SK-N-SH treated with all-trans-retinoic acid at 6 μM for 48 hours (cell line): ENCODE results near the gene ERVH48-1.

Experiments used
- ATAC-seq: fragments of 200-7000 bp; cut with Tn5 transposase; 3 replicates; pipeline ENCODE4 v1.9.1; 2020; ENCODE audit warnings: mild to moderate bottlenecking, moderate library complexity
- BACH2 ChIP-seq: fragments of 250-450 bp; sonication (Bioruptor Pico); IDR thresholded peaks from 2 replicates; pipeline ENCODE4 v1.9.0; 2021; ENCODE audit warnings: mild to moderate bottlenecking, borderline replicate concordance
- CREB5 ChIP-seq: fragments of 250-450 bp; sonication (Bioruptor Pico); IDR thresholded peaks from 2 replicates; pipeline ENCODE4 v1.5.1; 2020; ENCODE audit warnings: low read depth, mild to moderate bottlenecking, moderate library complexity
- CSDC2 ChIP-seq: fragments of 250-450 bp; sonication (Bioruptor Pico); IDR thresholded peaks from 2 replicates; pipeline ENCODE4 v1.5.0; 2020; ENCODE audit warnings: mild to moderate bottlenecking, moderate library complexity
- CSRNP3 ChIP-seq: fragments of 250-450 bp; sonication (Bioruptor Pico); IDR thresholded peaks from 2 replicates; pipeline ENCODE4 v1.5.1; 2021; ENCODE audit warnings: mild to moderate bottlenecking, moderate library complexity
- ESRRG ChIP-seq: fragments of 250-450 bp; sonication (Bioruptor Pico); IDR thresholded peaks from 2 replicates; pipeline ENCODE4 v1.6.1; 2021; ENCODE audit warnings: mild to moderate bottlenecking
- GLIS3 ChIP-seq: fragments of 250-450 bp; sonication (Bioruptor Pico); IDR thresholded peaks from 2 replicates; pipeline ENCODE4 v1.5.0; 2020; ENCODE audit warnings: mild to moderate bottlenecking, moderate library complexity
- ISL1 ChIP-seq: fragments of 250-450 bp; sonication (Bioruptor Pico); IDR thresholded peaks from 2 replicates; pipeline ENCODE4 v2.1.2; 2022; ENCODE audit warnings: mild to moderate bottlenecking, moderate library complexity
- PATZ1 ChIP-seq: fragments of 250-450 bp; sonication (Bioruptor Pico); IDR thresholded peaks from 2 replicates; pipeline ENCODE4 v1.8.0; 2020; ENCODE audit warnings: mild to moderate bottlenecking, moderate library complexity, borderline replicate concordance
- PPARA ChIP-seq: fragments of 250-450 bp; sonication (Bioruptor Pico); IDR thresholded peaks from 2 replicates; pipeline ENCODE4 v1.5.0; 2020; ENCODE audit warnings: mild to moderate bottlenecking, borderline replicate concordance
- SNAI2 ChIP-seq: fragments of 250-450 bp; sonication (Bioruptor Pico); IDR thresholded peaks from 2 replicates; pipeline ENCODE4 v1.5.0; 2020; ENCODE audit warnings: mild to moderate bottlenecking, moderate library complexity
- TSHZ2 ChIP-seq: fragments of 250-450 bp; sonication (Bioruptor Pico); IDR thresholded peaks from 2 replicates; pipeline ENCODE4 v1.5.0; 2020; ENCODE audit warnings: mild to moderate bottlenecking, moderate library complexity
- ZC3H10 ChIP-seq: fragments of 250-450 bp; sonication (Bioruptor Pico); IDR thresholded peaks from 2 replicates; pipeline ENCODE4 v1.5.1; 2021; ENCODE audit warnings: mild to moderate bottlenecking, moderate library complexity
- ZFP3 ChIP-seq: fragments of 250-450 bp; sonication (Bioruptor Pico); IDR thresholded peaks from 2 replicates; pipeline ENCODE4 v1.5.0; 2020; ENCODE audit warnings: mild to moderate bottlenecking, moderate library complexity
- ZFP30 ChIP-seq: fragments of 450-650 bp; formaldehyde crosslinking; IDR thresholded peaks from 2 replicates; pipeline ENCODE4 v1.5.0; 2022; ENCODE audit warnings: mild to moderate bottlenecking, moderate library complexity
- ZNF565 ChIP-seq: fragments of 450-650 bp; formaldehyde crosslinking; conservative IDR thresholded peaks from 2 replicates; pipeline ENCODE4 v1.5.0; 2020; ENCODE audit warnings: low read depth, mild to moderate bottlenecking, moderate library complexity
- ZNF70 ChIP-seq: fragments of 450-650 bp; formaldehyde crosslinking; IDR thresholded peaks from 2 replicates; pipeline ENCODE4 v1.5.0; 2020; ENCODE audit warnings: mild to moderate bottlenecking, moderate library complexity
- ZNF8 ChIP-seq: fragments of 450-650 bp; formaldehyde crosslinking; IDR thresholded peaks from 2 replicates; pipeline ENCODE4 v1.5.0; 2020; ENCODE audit warnings: mild to moderate bottlenecking, moderate library complexity

ERVH48-1 gene

GRCh38 chr21:42925114-42925926, at the start of gene ERVH48-1:
Gene ERVH48-1 (minus strand): TSS chr21:42925630. CDS start chr21:42919006, 6,624 bp downstream.
- ATAC-seq: no peak
- TF ChIP-seq GLIS3 (CRISPR knock-in tag): no peak
- no peak for TF ChIP-seq ZNF8
- no peak for TF ChIP-seq ZFP30 (CRISPR knock-in tag)
- TF ChIP-seq SNAI2 (CRISPR knock-in tag): no peak
- TF ChIP-seq CSDC2 (CRISPR knock-in tag): no peak
- no peak for TF ChIP-seq ZC3H10 (CRISPR knock-in tag)
- TF ChIP-seq ZFP3 (CRISPR knock-in tag): no peak
- TF ChIP-seq BACH2 (CRISPR knock-in tag): no peak
- TF ChIP-seq CREB5 (CRISPR knock-in tag): no peak
- TF ChIP-seq PATZ1 (CRISPR knock-in tag): no peak
- no peak for TF ChIP-seq ZNF565 (CRISPR knock-in tag)
- no peak for TF ChIP-seq PPARA
- TF ChIP-seq ISL1: no peak
- no peak for TF ChIP-seq ZNF70 (CRISPR knock-in tag)
- no peak for TF ChIP-seq ESRRG (CRISPR knock-in tag)
- TF ChIP-seq CSRNP3 (CRISPR knock-in tag): no peak

GRCh38 chr21:42973991-42974831, 48.8 kb upstream of the ERVH48-1 start, which contains the start of gene PKNOX1:
Gene PKNOX1 (plus strand): TSS chr21:42974562. CDS start chr21:43004382, 29,820 bp downstream.
- ATAC-seq: peak; percentile 96
- TF ChIP-seq CSRNP3 (CRISPR knock-in tag) (no peak), TSHZ2 (CRISPR knock-in tag) (peak; percentile 90)

- ATAC-seq: no peak
- TF ChIP-seq TSHZ2 (CRISPR knock-in tag) (no peak), CSRNP3 (CRISPR knock-in tag) (no peak)
Measured at GRCh38 chr21:42973309-42973990, 48.0 kb upstream of the ERVH48-1 start.
